Tibial nerve (tissue), 4 donors: ENCODE data around the gene ZNF622.
"Not testable (repeated sequence)": the region's sequence is repeated elsewhere in the genome, so short reads cannot be mapped to it uniquely, and the experiment has no call there.

ENCODE experiments used
- CTCF ChIP-seq, 5 experiments: fragments of 200-600 bp in 3 of 5; fragments of 450-650 bp in 2 of 5; sonication (generic) in 3 of 5; IDR thresholded peaks; one replicate each; pipeline ENCODE4 v1.5.1; 2016 to 2019; ENCODE audit warnings: antibody characterized with exemption in 5 of 5, mild to moderate bottlenecking in 3 of 5, moderate library complexity in 2 of 5
- EP300 ChIP-seq, 2 donors: sonication (generic); formaldehyde crosslinking; IDR thresholded peaks; one replicate each; pipeline ENCODE4 v1.6.1; 2017; ENCODE audit warnings: antibody characterized with exemption in 2 of 2, mild to moderate bottlenecking in 1 of 2

GRCh38 chr5:16436065-16436682 lies 29.4 kb downstream of the ZNF622 start:
- TF ChIP-seq CTCF, EP300 (IDR thresholded peaks at IDR 0.05): not testable (repeated sequence)
